PFSK-1 (cell line): ENCODE measurements around the gene SYNPO.

ENCODE experiments used
- POLR2AphosphoS5 ChIP-seq: IDR thresholded peaks from 2 replicates; pipeline ENCODE4 v1.6.1; 2012; ENCODE audit warnings: low read depth, mild to moderate bottlenecking, control low read depth, low read length, moderate library complexity
- REST ChIP-seq, 2 experiments: IDR thresholded peaks; 2 replicates each; pipeline versions ENCODE4 v1.6.1 to v1.8.0; 2011 to 2012; ENCODE audit warnings: low read depth in 2 of 2, low read length in 2 of 2, control low read depth in 1 of 2, inconsistent platforms in 1 of 2, mild to moderate bottlenecking in 1 of 2, moderate library complexity in 1 of 2; ENCODE audit not compliant: insufficient read depth in 1 of 2

DNA sequence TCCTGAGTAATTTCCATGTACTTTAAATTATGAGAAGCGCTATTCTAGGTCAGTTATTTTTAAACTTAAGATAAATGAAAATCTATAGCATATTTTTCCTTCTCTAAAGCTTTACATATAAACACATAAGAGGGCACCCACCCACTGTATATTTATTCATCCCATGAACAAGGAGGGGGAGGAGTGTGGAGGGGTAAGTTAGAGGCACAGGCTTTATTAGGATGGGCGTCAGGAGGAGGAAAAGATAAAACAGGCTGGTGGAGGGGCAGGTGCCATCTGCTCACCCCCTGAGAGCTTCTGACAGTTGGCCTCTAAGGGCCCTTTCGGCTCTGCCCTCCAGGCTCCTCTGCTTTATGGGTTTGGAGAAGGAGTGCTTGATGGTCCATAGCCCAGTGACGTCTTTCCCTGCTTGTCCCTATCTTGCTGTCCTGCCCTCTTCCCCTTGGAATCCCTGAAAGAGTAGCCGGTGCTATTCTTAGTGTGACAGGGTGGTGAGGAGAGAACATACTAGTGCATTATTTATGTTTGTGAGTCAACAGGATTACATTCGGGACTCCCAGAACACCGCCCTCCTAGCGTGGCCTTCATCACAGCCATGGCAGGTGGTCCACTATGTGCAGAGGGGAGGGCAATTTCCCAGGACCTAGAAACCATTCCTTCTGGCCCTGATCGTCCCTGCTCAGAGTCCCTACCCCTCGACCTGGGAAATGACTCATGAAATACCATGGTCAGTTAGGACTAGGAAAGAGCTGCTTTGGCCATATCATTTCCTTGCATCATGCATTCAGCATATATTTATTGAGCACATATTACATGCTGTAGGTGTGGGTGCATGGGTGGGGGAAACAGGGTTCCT is 7.9 kb upstream of the SYNPO start:
- TF ChIP-seq REST (IDR thresholded peaks at IDR 0.05; ENCODE audit: insufficient read depth in 1 of 2, low read depth in 2 of 2, low read length in 2 of 2) (no peak), POLR2AphosphoS5 (no peak)
